Smooth muscle cell (in vitro differentiated cells): ENCODE results near the gene IQCM. TPM values are rescaled to one million over a fixed set of nuclear protein-coding genes. Genes with fewer than 3 reads are reported as not detected.
A peak's percentile ranks its signal among the peaks of the same experiment; 100 is the strongest.

ENCODE experiments used
- DNase-seq: peaks from one replicate; lab custom pipeline; 2025; ENCODE audit not compliant: unreplicated experiment; lab: John Stamatoyannopoulos, UW
- H2AFZ ChIP-seq: fragments of 200-600 bp; sonication (generic); 2 replicates; pipeline ENCODE4 v1.6.0; 2016; ENCODE audit warnings: antibody characterized with exemption, low read depth, mild to moderate bottlenecking
- H3F3A ChIP-seq: fragments of 200-600 bp; sonication (generic); 2 replicates; pipeline ENCODE4 v1.6.0; 2017; ENCODE audit warnings: antibody characterized with exemption, low read depth
- H3K27ac ChIP-seq: fragments of 200-600 bp; sonication (generic); 2 replicates; pipeline ENCODE4 v1.5.1; 2016; ENCODE audit warnings: low read depth, mild to moderate bottlenecking
- H3K27me3 ChIP-seq: fragments of 200-600 bp; sonication (generic); 2 replicates; pipeline ENCODE4 v1.6.1; 2016; ENCODE audit warnings: low read depth, mild to moderate bottlenecking
- H3K36me3 ChIP-seq: fragments of 200-600 bp; sonication (generic); 2 replicates; pipeline ENCODE4 v1.5.1; 2016; ENCODE audit warnings: low read depth
- H3K4me1 ChIP-seq: fragments of 200-600 bp; sonication (generic); 2 replicates; pipeline ENCODE4 v1.5.1; 2016; ENCODE audit warnings: low read depth
- H3K4me2 ChIP-seq: fragments of 200-600 bp; sonication (generic); 2 replicates; pipeline ENCODE4 v1.6.0; 2016; ENCODE audit warnings: mild to moderate bottlenecking
- H3K4me3 ChIP-seq: fragments of 200-600 bp; sonication (generic); 2 replicates; pipeline ENCODE4 v1.5.1; 2016; ENCODE audit warnings: mild to moderate bottlenecking
- H3K79me2 ChIP-seq: fragments of 200-600 bp; sonication (generic); 2 replicates; pipeline ENCODE4 v1.6.0; 2016; ENCODE audit warnings: low read depth, mild to moderate bottlenecking
- H3K9ac ChIP-seq: fragments of 200-600 bp; sonication (generic); 2 replicates; pipeline ENCODE4 v1.6.0; 2016; ENCODE audit warnings: low read depth
- H3K9me3 ChIP-seq: fragments of 200-600 bp; sonication (generic); replicated peaks from 2 replicates; pipeline ENCODE4 v1.5.1; 2016; ENCODE audit warnings: low read depth
- H4K20me1 ChIP-seq: fragments of 200-600 bp; sonication (generic); 2 replicates; pipeline ENCODE4 v1.6.0; 2016; ENCODE audit warnings: low read depth
- CTCF ChIP-seq: fragments of 200-600 bp; sonication (generic); IDR thresholded peaks from 2 replicates; pipeline ENCODE4 v1.5.1; 2017; ENCODE audit warnings: borderline replicate concordance, mild to moderate bottlenecking, antibody characterized with exemption; ENCODE audit not compliant: insufficient read depth, poor library complexity, severe bottlenecking
- WGBS: methylation state at CpG from one replicate; pipeline ENCODE4 v1.1.7; 2016; ENCODE audit warnings: low lambda C conversion rate; 5-methylcytosine and 5-hydroxymethylcytosine counted together
- polyA plus RNA-seq: library from polyadenylated mRNA; unstranded; fragments of >200 nt; fragmentation: Nextera tagmentation; extraction: Ambion mirVana; gene quantifications from 2 replicates; pipeline ENCODE4 v1.2.1, GENCODE V29; 2016
- total RNA-seq: library from RNA; depleted of rRNA; stranded (reverse); fragments of >200 nt; gene quantifications from 2 replicates; pipeline ENCODE4 v1.2.3, GENCODE V29; 2014

IQCM gene
- total and polyA plus RNA-seq, 2 experiments from 2014 or later: not detected

DNA sequence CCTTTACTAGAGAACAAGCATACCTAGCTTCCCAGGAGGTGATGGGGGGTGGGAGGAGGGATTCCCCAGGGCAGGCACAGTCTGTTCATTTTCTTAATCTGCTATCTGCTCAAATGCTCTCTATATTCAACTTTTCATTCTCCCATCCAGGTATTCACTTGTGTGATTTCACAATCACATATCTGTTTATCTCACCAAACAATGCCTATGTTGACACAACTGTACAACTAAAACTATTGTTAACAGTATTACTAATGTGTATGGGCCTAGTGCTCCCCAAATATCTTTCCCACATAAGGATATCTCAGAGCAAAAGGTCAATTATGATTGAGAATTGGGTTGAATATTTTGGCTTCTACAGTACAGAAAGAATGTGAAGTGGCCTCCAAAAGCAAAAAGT, 210.8 kb downstream of the IQCM start:
- Histone ChIP-seq H3K4me2 (no peak overlapping the region), H2AFZ (no peak overlapping the region), H3F3A (no peaks in the 10 kb centered on the region), H3K4me3 (no peak overlapping the region), H3K36me3 (no peaks in the 10 kb centered on the region), H3K27ac (no peak overlapping the region), H4K20me1 (no peaks in the 10 kb centered on the region), H3K9ac (no peak overlapping the region), H3K9me3 (no peaks in the 10 kb centered on the region), H3K79me2 (no peaks in the 10 kb centered on the region), H3K27me3 (no peaks in the 10 kb centered on the region), H3K4me1 (no peaks in the 10 kb centered on the region)
- no peak for TF ChIP-seq CTCF
- DNase-seq: no peak

- H3K27me3 ChIP-seq: no peaks in the 10 kb centered on the region
- DNase-seq: no peak
- H3F3A ChIP-seq: no peaks in the 10 kb centered on the region
- no peaks in the 10 kb centered on the region for H3K4me1 ChIP-seq
- no peaks in the 10 kb centered on the region for H4K20me1 ChIP-seq
- no peaks in the 10 kb centered on the region for H3K36me3 ChIP-seq
- H3K79me2 ChIP-seq: no peaks in the 10 kb centered on the region
- H3K4me2 ChIP-seq: no peak overlapping the region
- H3K27ac ChIP-seq: no peak overlapping the region
- no peak overlapping the region for H3K4me3 ChIP-seq
- no peak overlapping the region for H2AFZ ChIP-seq
- no peaks in the 10 kb centered on the region for H3K9me3 ChIP-seq
- no peak for TF ChIP-seq CTCF
- H3K9ac ChIP-seq: no peak overlapping the region
- WGBS: 70% methylated on average over 2 of the region's 2 CpGs
Observed at GRCh38 chr4:149595500-149595899, 220.1 kb downstream of the IQCM start.

GRCh38 chr4:149589826-149590225, 225.8 kb downstream of the IQCM start:
- H4K20me1 ChIP-seq: no peaks in the 10 kb centered on the region
- no peak overlapping the region for H3K4me2 ChIP-seq
- peaks cover 4% of the 10 kb centered on the region for H3K4me1 ChIP-seq
- 94% methylated on average over 1 of the region's 1 CpG for WGBS
- no peak overlapping the region for H3K9ac ChIP-seq
- H2AFZ ChIP-seq: no peak overlapping the region
- no peak overlapping the region for H3K4me3 ChIP-seq
- TF ChIP-seq CTCF: no peak
- no peaks in the 10 kb centered on the region for H3F3A ChIP-seq
- no peak for DNase-seq
- no peaks in the 10 kb centered on the region for H3K27me3 ChIP-seq
- H3K79me2 ChIP-seq: no peaks in the 10 kb centered on the region
- H3K9me3 ChIP-seq: peaks cover 3% of the 10 kb centered on the region
- H3K27ac ChIP-seq: no peak overlapping the region
- H3K36me3 ChIP-seq: no peaks in the 10 kb centered on the region

DNA sequence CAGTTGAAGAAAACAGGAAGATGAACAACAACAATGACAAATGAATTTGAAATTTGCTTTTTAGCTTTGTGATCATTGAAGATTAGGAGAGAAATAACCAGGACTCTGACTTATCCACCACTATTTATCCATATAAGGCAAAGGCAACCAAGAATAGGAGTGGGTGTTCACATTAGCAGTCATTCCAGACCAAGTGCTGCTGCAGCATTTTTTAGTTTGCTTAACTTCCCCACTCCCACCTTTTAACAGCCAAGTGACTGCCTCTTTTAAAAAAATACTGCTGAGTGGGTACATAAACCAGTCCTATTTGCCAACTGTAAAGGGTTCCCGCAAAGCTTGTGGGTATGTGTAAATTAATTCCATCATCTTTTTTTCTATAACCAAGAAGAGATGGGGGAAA, 230.9 kb downstream of the IQCM start:
- WGBS: 41% methylated on average over 1 of the region's 1 CpG
- peak overlapping the region; percentile 82 for H2AFZ ChIP-seq

More for the DNA sequence above, 230.9 kb downstream of the IQCM start:
- no peaks in the 10 kb centered on the region for H3K27me3 ChIP-seq
- H3K9me3 ChIP-seq: peaks cover 3% of the 10 kb centered on the region
- no peak for TF ChIP-seq CTCF
- no peak overlapping the region for H3K27ac ChIP-seq
- H3K4me2 ChIP-seq: peak overlapping the region; percentile 73
- H3K4me1 ChIP-seq: peaks cover 15% of the 10 kb centered on the region
- H3K36me3 ChIP-seq: no peaks in the 10 kb centered on the region
- H3F3A ChIP-seq: no peaks in the 10 kb centered on the region
- no peaks in the 10 kb centered on the region for H4K20me1 ChIP-seq
- no peaks in the 10 kb centered on the region for H3K79me2 ChIP-seq
- H3K4me3 ChIP-seq: no peak overlapping the region
- no peak overlapping the region for H3K9ac ChIP-seq
- no peak for DNase-seq
